Measurements from ENCODE around the gene SLF2. TPM values are rescaled to one million over a fixed set of nuclear protein-coding genes. Genes with fewer than 3 reads are reported as not detected.

SLF2 gene
- total and polyA plus RNA-seq, 2 of the 8 experiments (the other 6 are each of a cell fraction or from before 2014, with no cell fraction given), result 5.5 to 20.9 TPM

- Histone ChIP-seq H4K5ac (ENCODE audit: insufficient read length, low read depth, low read length) (no peak overlapping the region), H3K79me2 (ENCODE audit: control insufficient read depth in 1 of 2, insufficient read depth in 2 of 2, low read length in 2 of 2) (no peaks in the 10 kb centered on the region), H3K4me3 (ENCODE audit: extremely low read depth in 1 of 4, insufficient read depth in 2 of 4, low read depth in 3 of 4, low read length in 4 of 4) (no peak overlapping the region), H2BK20ac (ENCODE audit: low read length) (no peak overlapping the region), H3K27ac (ENCODE audit: low read depth, low read length) (no peak overlapping the region), H4K91ac (replicated peaks; ENCODE audit: insufficient read length, low read length) (no peak overlapping the region), H3K14ac (ENCODE audit: insufficient read length) (no peak overlapping the region), H2AK5ac (ENCODE audit: low read depth, low read length) (no peak overlapping the region), H4K8ac (ENCODE audit: extremely low read depth, insufficient read depth, low read length) (no peak overlapping the region), H3K4ac (replicated peaks; ENCODE audit: insufficient read length, low read depth, low read length) (no peak overlapping the region), H3K36me3 (ENCODE audit: control insufficient read depth in 2 of 4, insufficient read depth in 4 of 4, low read length in 3 of 4) (no peaks in the 10 kb centered on the region), H4K20me1 (replicated peaks in 1 of 2; ENCODE audit: control insufficient read depth in 1 of 2, insufficient read depth in 2 of 2, low read length in 2 of 2) (no peaks in the 10 kb centered on the region), H3K27me3 (replicated peaks in 1 of 4; ENCODE audit: control insufficient read depth in 3 of 4, extremely low read depth in 1 of 4, insufficient read depth in 3 of 4, low read length in 3 of 4) (no peaks in the 10 kb centered on the region), H3K79me1 (ENCODE audit: low read depth, low read length) (no peaks in the 10 kb centered on the region), H3K9ac (replicated peaks in 1 of 4; ENCODE audit: extremely low read depth in 1 of 4, low read depth in 3 of 4, low read length in 3 of 4) (no peak overlapping the region), H3K23ac (ENCODE audit: insufficient read length) (no peak overlapping the region), H3K23me2 (ENCODE audit: low read depth, low read length) (no peaks in the 10 kb centered on the region), H3K9me3 (ENCODE audit: insufficient read depth in 2 of 2, low read depth in 1 of 2, low read length in 1 of 2) (no peaks in the 10 kb centered on the region), H2BK12ac (ENCODE audit: low read depth, low read length) (no peak overlapping the region), H3K18ac (ENCODE audit: extremely low read depth, low read length) (no peak overlapping the region), H3K4me1 (replicated peaks in 1 of 4; ENCODE audit: control insufficient read depth in 3 of 4, insufficient read depth in 4 of 4, low read length in 3 of 4) (no peaks in the 10 kb centered on the region), H3K56ac (replicated peaks; ENCODE audit: insufficient read length, low read depth, low read length) (no peak overlapping the region), H3K4me2 (ENCODE audit: insufficient read depth in 1 of 2, low read depth in 2 of 2, low read length in 2 of 2) (no peak overlapping the region), H2BK120ac (replicated peaks; ENCODE audit: low read depth, low read length) (no peak overlapping the region), H2AFZ (ENCODE audit: low read length) (no peak overlapping the region), H2BK15ac (ENCODE audit: low read length) (no peak overlapping the region), H2BK5ac (ENCODE audit: low read depth, low read length) (no peak overlapping the region)
- ChIA-PET CTCF (ENCODE audit: partially characterized antibody) (interaction anchor here (1.1 to 1.6 kb wide), 2 partner anchors 12 to 30 kb away, joined by 3 to 5 read pairs; no protein-coding TSS in a partner anchor), POLR2A (ENCODE audit: partially characterized antibody) (no interaction called here)
- WGBS, 2 experiments (ENCODE audit: extremely low coverage in 1 of 2, insufficient coverage in 1 of 2, insufficient read length in 1 of 2, insufficient replicate concordance in 2 of 2, low coverage in 1 of 2, low lambda C conversion rate in 2 of 2, missing lambda C conversion rate in 1 of 2), result 85% methylated on average over 6 of the region's 6 CpGs; no CpG with 5 or more reads in 1 of the 2 experiments
- FAIRE-seq, result no peak
- TF ChIP-seq CTCF (IDR thresholded peaks at IDR 0.05; ENCODE audit: control extremely low read depth in 1 of 3, insufficient read depth in 1 of 3, low read depth in 1 of 3, low read length in 3 of 3) (no peak), RFX5 (IDR thresholded peaks at IDR 0.05; ENCODE audit: borderline replicate concordance, low read depth, low read length) (no peak), CBX5 (IDR thresholded peaks at IDR 0.05; ENCODE audit: low read depth, low read length) (no peak)
- DNase-seq (ENCODE audit: low read depth in 1 of 2, low spot score in 2 of 2), result peak in 1 of 2 experiments; percentile 22
Measured at GRCh38 chr10:100901051-100901450, 11.7 kb upstream of the SLF2 start.
